ENCODE results near the gene BAHCC1. TPM values are rescaled to one million over a fixed set of nuclear protein-coding genes. Genes with fewer than 3 reads are reported as not detected.

The BAHCC1 gene
- total and polyA plus RNA-seq, 9 of the 15 experiments (the other 6 are each of a cell fraction or from before 2014, with no cell fraction given): 0.14 to 26.9 (median 5.0) TPM

GRCh38 chr17:81437191-81437651 is 42.0 kb downstream of the BAHCC1 start:
- intact Hi-C loops (cut with micrococcal nuclease): no loop called here
- BruUV-seq (replicated peaks): no TSS peak
- Histone ChIP-seq H3K9me1 (ENCODE audit: control insufficient read depth, insufficient read depth, low read length) (no peaks in the 10 kb centered on the region), H3K4me3 (no peak overlapping the region), H2AFZ (ENCODE audit: low read depth, low read length) (no peak overlapping the region), H3K36me3 (ENCODE audit: control insufficient read depth, insufficient read depth, low read length) (no peaks in the 10 kb centered on the region), H4K20me1 (replicated peaks; ENCODE audit: control insufficient read depth, insufficient read depth, low read length) (no peaks in the 10 kb centered on the region; the same call in 1 of the 2 replicates), H3K4me1 (replicated peaks in 1 of 2; ENCODE audit: control insufficient read depth in 2 of 2, insufficient read depth in 2 of 2, low read length in 2 of 2) (peaks cover 0 to 84% of the 10 kb centered on the region in 2 experiments; a peak in 2 of 5 replicates), H3K4me2 (ENCODE audit: insufficient read depth, low read length) (no peak overlapping the region), H3K9ac (ENCODE audit: insufficient read depth in 1 of 2, low read depth in 2 of 2, low read length in 2 of 2) (peak overlapping the region in 1 of 2 experiments; percentile 2; a peak in 1 of 4 replicates), H3K27ac (ENCODE audit: extremely low read depth, low read depth, low read length) (no peak overlapping the region), H3K79me2 (ENCODE audit: control insufficient read depth, insufficient read depth, low read length) (no peaks in the 10 kb centered on the region), H3K27me3 (ENCODE audit: control insufficient read depth in 2 of 2, insufficient read depth in 2 of 2, low read length in 2 of 2) (no peaks in the 10 kb centered on the region), H3K9me3 (replicated peaks; ENCODE audit: control insufficient read depth, insufficient read depth, low read depth, low read length) (no peaks in the 10 kb centered on the region)
- ChIA-PET POLR2A (interaction anchor here (0.5 to 0.9 kb wide), 7 partner anchors 10 to 142 kb away, joined by 3 to 5 read pairs (median 3); partner anchors contain the start of gene SLC38A10), CTCF (ENCODE audit: low intra/inter-chr PET ratio) (no interaction called here)
- 37% methylated on average over 3 of the region's 10 CpGs for WGBS (ENCODE audit: insufficient coverage, low coverage, missing lambda C conversion rate)
- in situ Hi-C loops (cut with MboI): no loop called here
- DNase-seq (ENCODE audit: extremely low read depth in 1 of 4, low spot score in 3 of 4) (no peak), ATAC-seq (no peak), FAIRE-seq (no peak)
- TF ChIP-seq SMARCA5 (IDR thresholded peaks at IDR 0.05): no peak
- no peak for TF ChIP-seq ZFP1 (CRISPR knock-in tag; IDR thresholded peaks at IDR 0.05)
- TF ChIP-seq PREB (CRISPR knock-in tag; IDR thresholded peaks at IDR 0.05): no peak
- TF ChIP-seq ARHGAP35 (IDR thresholded peaks at IDR 0.05; ENCODE audit: partially characterized antibody): no peak
- TF ChIP-seq EGR1 (conservative IDR thresholded peaks at IDR 0.05): peak; percentile 47
- no peak for TF ChIP-seq TEAD1 (CRISPR knock-in tag; IDR thresholded peaks at IDR 0.05)
- no peak for TF ChIP-seq TSHZ1 (CRISPR knock-in tag; IDR thresholded peaks at IDR 0.05)
